IMR-90 (cell line): Measurements from ENCODE around the gene CATSPERE. TPM values are rescaled to one million over a fixed set of nuclear protein-coding genes. Genes with fewer than 3 reads are reported as not detected.

Experiments
- ATAC-seq: fragments of 200-7000 bp; cut with Tn5 transposase; 2 replicates; pipeline ENCODE4 v1.9.1; 2020; ENCODE audit warnings: low read depth, mild to moderate bottlenecking, moderate library complexity
- BruUV-seq: library from RNA; stranded (reverse); fragments of 400-500 nt; replicated peaks from 2 replicates; lab custom pipeline; 2021; lab: Mats Ljungman, UMichigan
- CTCF ChIA-PET: fragments of 300-600 bp; formaldehyde crosslinking; extraction: SDS; loops from one replicate; lab custom pipeline; 2021; ENCODE audit warnings: antibody characterized with exemption; lab: Yijun Ruan, JAX
- POLR2A ChIA-PET: fragments of 300-600 bp; sonication (Branson Sonifier 250); formaldehyde crosslinking; loops from one replicate; lab custom pipeline; 2022; ENCODE audit warnings: antibody characterized with exemption; ENCODE audit not compliant: unreplicated experiment; lab: Charles Lee
- DNase-seq: peaks from one replicate; pipeline ENCODE4 v3.0.0; 2013
- H2AFZ ChIP-seq: replicated peaks from 2 replicates; pipeline ENCODE3; 2013; ENCODE audit warnings: low read length, mild to moderate bottlenecking; ENCODE audit not compliant: poor library complexity
- H2AK5ac ChIP-seq: 2 replicates; pipeline ENCODE4 v1.6.1; 2013; ENCODE audit warnings: low read depth, low read length, inconsistent platforms
- H2AK9ac ChIP-seq: replicated peaks from 2 replicates; pipeline ENCODE3; 2013; ENCODE audit warnings: mild to moderate bottlenecking, low read depth, low read length, moderate library complexity; ENCODE audit not compliant: poor library complexity
- H2BK120ac ChIP-seq: 2 replicates; pipeline ENCODE4 v1.6.1; 2013; ENCODE audit warnings: low read depth, low read length, inconsistent platforms
- H2BK15ac ChIP-seq: 3 replicates; pipeline ENCODE4 v1.6.1; 2013; ENCODE audit warnings: low read depth, low read length, inconsistent platforms
- H2BK20ac ChIP-seq: 2 replicates; pipeline ENCODE4 v1.6.1; 2013; ENCODE audit warnings: low read depth, mild to moderate bottlenecking, inconsistent platforms, low read length, moderate library complexity
- H2BK5ac ChIP-seq: 2 replicates; pipeline ENCODE4 v1.6.1; 2013; ENCODE audit warnings: mild to moderate bottlenecking, low read depth, low read length, inconsistent platforms; ENCODE audit not compliant: poor library complexity, severe bottlenecking
- H3K14ac ChIP-seq: replicated peaks from 2 replicates; pipeline ENCODE4 v1.6.1; 2013; ENCODE audit warnings: low read depth, low read length, inconsistent platforms
- H3K18ac ChIP-seq: 2 replicates; pipeline ENCODE4 v1.6.1; 2013; ENCODE audit warnings: low read depth, low read length, control low read depth
- H3K23ac ChIP-seq: 2 replicates; pipeline ENCODE4 v1.6.1; 2013; ENCODE audit warnings: low read depth, low read length, inconsistent platforms
- H3K27ac ChIP-seq: 2 replicates; pipeline ENCODE4 v1.5.1; 2013; ENCODE audit warnings: mild to moderate bottlenecking, control low read depth, low read length; ENCODE audit not compliant: insufficient read depth
- H3K27me3 ChIP-seq: 2 replicates; pipeline ENCODE4 v1.6.1; 2013; ENCODE audit warnings: low read length; ENCODE audit not compliant: control insufficient read depth, insufficient read depth
- H3K36me3 ChIP-seq: 2 replicates; pipeline ENCODE4 v1.6.1; 2013; ENCODE audit warnings: low read length, mixed read lengths; ENCODE audit not compliant: control insufficient read depth, insufficient read depth
- H3K4ac ChIP-seq: 2 replicates; pipeline ENCODE4 v1.6.1; 2013; ENCODE audit warnings: low read depth, low read length, inconsistent platforms
- H3K4me1 ChIP-seq: 2 replicates; pipeline ENCODE4 v1.6.1; 2013; ENCODE audit warnings: low read length, mixed read lengths; ENCODE audit not compliant: control insufficient read depth, insufficient read depth
- H3K4me2 ChIP-seq: 2 replicates; pipeline ENCODE4 v1.6.1; 2013; ENCODE audit warnings: low read depth, mild to moderate bottlenecking, control low read depth, low read length, moderate library complexity
- H3K4me3 ChIP-seq: 2 replicates; pipeline ENCODE4 v1.5.1; 2013; ENCODE audit warnings: low read depth, mild to moderate bottlenecking, control low read depth, low read length, moderate library complexity; ENCODE audit not compliant: insufficient read depth
- H3K56ac ChIP-seq: 2 replicates; pipeline ENCODE4 v1.6.1; 2013; ENCODE audit warnings: low read length, inconsistent platforms; ENCODE audit not compliant: insufficient read depth; ENCODE audit errors: extremely low read depth
- H3K79me1 ChIP-seq, 2 experiments: 2 replicates each; pipeline ENCODE4 v1.6.1; 2013; ENCODE audit warnings: low read length in 2 of 2, inconsistent platforms in 1 of 2, low read depth in 1 of 2
- H3K9ac ChIP-seq: 2 replicates; pipeline ENCODE4 v1.6.1; 2013; ENCODE audit warnings: low read depth, low read length, control low read depth
- H3K9me1 ChIP-seq: 2 replicates; pipeline ENCODE4 v1.6.1; 2013; ENCODE audit warnings: low read length, inconsistent platforms; ENCODE audit not compliant: insufficient read depth
- H3K9me3 ChIP-seq: 2 replicates; pipeline ENCODE4 v1.6.1; 2013; ENCODE audit warnings: low read length; ENCODE audit not compliant: control insufficient read depth, insufficient read depth
- H4K20me1 ChIP-seq: 2 replicates; pipeline ENCODE4 v1.6.1; 2013; ENCODE audit warnings: low read length, inconsistent platforms; ENCODE audit not compliant: insufficient read depth
- H4K5ac ChIP-seq: 2 replicates; pipeline ENCODE4 v1.6.1; 2013; ENCODE audit warnings: mild to moderate bottlenecking, low read depth, low read length, control low read depth
- H4K8ac ChIP-seq, 2 experiments: 2 replicates each; pipeline ENCODE4 v1.6.1; 2013; ENCODE audit warnings: low read depth in 2 of 2, low read length in 2 of 2, control low read depth in 1 of 2, inconsistent platforms in 1 of 2
- H4K91ac ChIP-seq: 2 replicates; pipeline ENCODE4 v1.6.1; 2013; ENCODE audit warnings: low read depth, low read length, inconsistent platforms; ENCODE audit not compliant: insufficient read depth
- BHLHE40 ChIP-seq: fragments of 150-350 bp; IDR thresholded peaks from 2 replicates; pipeline ENCODE4 v1.6.1; 2016; ENCODE audit warnings: mild to moderate bottlenecking, low read depth, low read length
- CEBPB ChIP-seq: IDR thresholded peaks from 2 replicates; pipeline ENCODE4 v1.6.1; 2012; ENCODE audit warnings: low read depth, low read length, improper control_type of control experiment
- FOS ChIP-seq: fragments of 150-350 bp; IDR thresholded peaks from 2 replicates; pipeline ENCODE4 v1.6.1; 2016; ENCODE audit warnings: low read depth, low read length
- MAFK ChIP-seq: IDR thresholded peaks from 2 replicates; pipeline ENCODE4 v1.6.1; 2012; ENCODE audit warnings: low read depth, low read length, improper control_type of control experiment
- POLR2A ChIP-seq: IDR thresholded peaks from 2 replicates; pipeline ENCODE4 v1.6.1; 2012; ENCODE audit warnings: mild to moderate bottlenecking, low read depth, low read length
- RFX5 ChIP-seq: IDR thresholded peaks from 2 replicates; pipeline ENCODE4 v1.8.0; 2012; ENCODE audit warnings: low read depth, mild to moderate bottlenecking, low read length, moderate library complexity
- WGBS, 2 experiments: methylation state at CpG; one replicate each; pipeline versions ENCODE4 v1.1.5 to v1.1.7; 2013; ENCODE audit warnings: missing lambda C conversion rate in 2 of 2; ENCODE audit not compliant: insufficient read length in 1 of 2; ENCODE audit errors: extremely low coverage in 2 of 2; 5-methylcytosine and 5-hydroxymethylcytosine counted together
- dilution Hi-C: fragments of 300-500 bp; cut with HindIII; formaldehyde crosslinking; loops from one replicate; pipeline ENCODE4 v1.14.3; 2018; ENCODE audit warnings: low sequenced_read_pairs; ENCODE audit not compliant: unreplicated experiment
- in situ Hi-C: fragments of 300-500 bp; cut with MboI; formaldehyde crosslinking; loops from 3 replicates; pipeline ENCODE4 v1.14.3; 2019; ENCODE audit warnings: low sequenced_read_pairs, inconsistent platforms, mixed read lengths
- intact Hi-C: fragments of 100-400 bp; cut with micrococcal nuclease; formaldehyde crosslinking; loops from 2 replicates; pipeline ENCODE4 v1.10.0; 2022
- polyA plus RNA-seq, 3 experiments: library from polyadenylated mRNA; depleted of rRNA; stranded (reverse); fragments of >200 nt; gene quantifications; 2 replicates each; pipeline ENCODE4 v1.2.3, GENCODE V29; 2012; ENCODE audit warnings: low replicate concordance in 1 of 3
- total RNA-seq: library from RNA; depleted of rRNA; stranded (reverse); fragments of >200 nt; gene quantifications from 2 replicates; pipeline ENCODE4 v1.2.3, GENCODE V29; 2012
- TF ChIP-seq, protein P1 (sequence below): fragments of 150-350 bp; IDR thresholded peaks from 2 replicates; pipeline ENCODE4 v1.6.1; 2016; ENCODE audit warnings: low read depth, mild to moderate bottlenecking, low read length, moderate library complexity, borderline replicate concordance
- TF ChIP-seq, protein P2 (sequence below): fragments of 150-350 bp; IDR thresholded peaks from 2 replicates; pipeline ENCODE4 v1.6.1; 2017; ENCODE audit warnings: mild to moderate bottlenecking, antibody characterized with exemption, low read length, low read depth

The CATSPERE gene
- total and polyA plus RNA-seq, 2 of the 4 experiments (the other 2 are of a cell fraction): 0.07 to 0.18 TPM

DNA sequence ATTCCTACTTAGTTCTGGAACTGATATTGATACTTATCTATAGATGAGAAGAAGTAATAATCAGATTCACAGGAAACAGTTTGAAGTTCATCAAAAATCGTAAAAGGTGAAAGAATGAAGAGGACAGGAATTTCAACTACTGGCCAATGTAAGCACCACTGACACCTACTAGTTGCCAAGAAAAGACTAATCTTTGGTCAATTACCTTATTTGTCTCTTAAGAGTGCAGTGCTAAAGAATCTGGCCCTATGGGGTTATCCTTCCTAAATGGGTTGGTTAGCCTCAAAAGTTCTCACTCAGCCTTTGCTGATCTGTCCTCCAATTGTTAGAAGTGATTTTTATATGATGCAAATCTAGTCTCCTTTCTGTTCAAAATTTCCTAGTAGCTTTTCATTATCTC, 38.9 kb upstream of the CATSPERE start:
- Histone ChIP-seq H3K9ac (no peak overlapping the region), H3K4me3 (no peak overlapping the region), H4K20me1 (no peaks in the 10 kb centered on the region), H3K27ac (no peak overlapping the region), H2BK15ac (no peak overlapping the region), H4K5ac (no peak overlapping the region), H3K36me3 (peaks cover 22% of the 10 kb centered on the region), H2AFZ (no peak overlapping the region), H3K9me1 (peaks cover 3% of the 10 kb centered on the region; the same call in 1 of the 2 replicates), H2AK9ac (no peak overlapping the region), H3K23ac (no peak overlapping the region), H2AK5ac (no peak overlapping the region), H3K79me1 (peaks cover 11 to 14% of the 10 kb centered on the region in 2 experiments), H2BK120ac (no peak overlapping the region), H3K18ac (no peak overlapping the region), H3K14ac (no peak overlapping the region), H2BK20ac (no peak overlapping the region), H4K91ac (no peak overlapping the region), H4K8ac (no peak overlapping the region), H3K4ac (no peak overlapping the region), H3K4me1 (no peaks in the 10 kb centered on the region), H2BK5ac (no peak overlapping the region), H3K27me3 (no peaks in the 10 kb centered on the region), H3K56ac (no peak overlapping the region), H3K4me2 (no peak overlapping the region), H3K9me3 (no peaks in the 10 kb centered on the region)
- WGBS, 2 experiments: no CpG with 5 or more reads among the region's 1 CpG
- dilution Hi-C loops: no loop called here
- intact Hi-C loops: no loop called here
- CTCF ChIA-PET: interaction anchor here (0.6 to 1.0 kb wide), 2 partner anchors 22 to 36 kb away, joined by 3 read pairs; no protein-coding TSS in a partner anchor
- BruUV-seq: no TSS peak
- no peak for TF ChIP-seq BHLHE40
- TF ChIP-seq RFX5: no peak
- TF ChIP-seq POLR2A: no peak
- no peak for TF ChIP-seq FOS
- TF ChIP-seq CEBPB: no peak
- no peak for TF ChIP-seq MAFK
- TF ChIP-seq, protein P1, sequence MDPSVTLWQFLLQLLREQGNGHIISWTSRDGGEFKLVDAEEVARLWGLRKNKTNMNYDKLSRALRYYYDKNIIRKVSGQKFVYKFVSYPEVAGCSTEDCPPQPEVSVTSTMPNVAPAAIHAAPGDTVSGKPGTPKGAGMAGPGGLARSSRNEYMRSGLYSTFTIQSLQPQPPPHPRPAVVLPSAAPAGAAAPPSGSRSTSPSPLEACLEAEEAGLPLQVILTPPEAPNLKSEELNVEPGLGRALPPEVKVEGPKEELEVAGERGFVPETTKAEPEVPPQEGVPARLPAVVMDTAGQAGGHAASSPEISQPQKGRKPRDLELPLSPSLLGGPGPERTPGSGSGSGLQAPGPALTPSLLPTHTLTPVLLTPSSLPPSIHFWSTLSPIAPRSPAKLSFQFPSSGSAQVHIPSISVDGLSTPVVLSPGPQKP: no peak
- TF ChIP-seq, protein P2, sequence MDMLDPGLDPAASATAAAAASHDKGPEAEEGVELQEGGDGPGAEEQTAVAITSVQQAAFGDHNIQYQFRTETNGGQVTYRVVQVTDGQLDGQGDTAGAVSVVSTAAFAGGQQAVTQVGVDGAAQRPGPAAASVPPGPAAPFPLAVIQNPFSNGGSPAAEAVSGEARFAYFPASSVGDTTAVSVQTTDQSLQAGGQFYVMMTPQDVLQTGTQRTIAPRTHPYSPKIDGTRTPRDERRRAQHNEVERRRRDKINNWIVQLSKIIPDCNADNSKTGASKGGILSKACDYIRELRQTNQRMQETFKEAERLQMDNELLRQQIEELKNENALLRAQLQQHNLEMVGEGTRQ: no peak
- POLR2A ChIA-PET: no interaction called here
- DNase-seq: no peak
- no peak for ATAC-seq
- in situ Hi-C loops: no loop called here
